Lung (tissue), 12 donors: Measurements from ENCODE around the gene THSD8. TPM values are rescaled to one million over a fixed set of nuclear protein-coding genes. Genes with fewer than 3 reads are reported as not detected.

ENCODE experiments used
- ATAC-seq: fragments of 200-7000 bp; cut with Tn5 transposase; one replicate; pipeline ENCODE4 v1.9.1; 2020; ENCODE audit warnings: moderate number of reproducible peaks; ENCODE audit not compliant: insufficient read depth, low FRiP score
- DNase-seq, 3 donors: peaks; one replicate each; pipeline ENCODE4 v3.0.0-alpha.2; 2013 to 2017
- H3K27ac ChIP-seq, 2 donors: one replicate each; pipeline ENCODE4 v1.5.1; 2013; ENCODE audit warnings: mild to moderate bottlenecking in 2 of 2, moderate library complexity in 2 of 2, control low read depth in 1 of 2, inconsistent platforms in 1 of 2, low read depth in 1 of 2, low read length in 1 of 2
- H3K27me3 ChIP-seq, 3 donors: one replicate each; pipeline ENCODE4 v1.5.1; 2013; ENCODE audit warnings: low read length in 2 of 3; ENCODE audit not compliant: control insufficient read depth in 3 of 3, insufficient read depth in 3 of 3
- H3K36me3 ChIP-seq, 4 donors: one replicate each; pipeline ENCODE4 v1.5.1; 2013; ENCODE audit warnings: low read length in 4 of 4, mild to moderate bottlenecking in 1 of 4, moderate library complexity in 1 of 4; ENCODE audit not compliant: control insufficient read depth in 4 of 4, insufficient read depth in 4 of 4
- H3K4me1 ChIP-seq, 5 donors: one replicate each; pipeline ENCODE4 v1.5.1; 2013; ENCODE audit warnings: low read length in 5 of 5, mild to moderate bottlenecking in 2 of 5, moderate library complexity in 1 of 5; ENCODE audit not compliant: control insufficient read depth in 5 of 5, insufficient read depth in 5 of 5
- H3K4me3 ChIP-seq: one replicate; pipeline ENCODE4 v1.5.1; 2013; ENCODE audit warnings: mild to moderate bottlenecking, control low read depth, moderate library complexity
- H3K9ac ChIP-seq, 2 donors: one replicate each; pipeline ENCODE4 v1.5.1; 2013; ENCODE audit warnings: low read length in 2 of 2, control low read depth in 1 of 2; ENCODE audit not compliant: insufficient read depth in 1 of 2
- H3K9me3 ChIP-seq, 4 donors: one replicate each; pipeline ENCODE4 v1.5.1; 2013; ENCODE audit warnings: low read length in 3 of 4, mild to moderate bottlenecking in 1 of 4, moderate library complexity in 1 of 4; ENCODE audit not compliant: control insufficient read depth in 4 of 4, insufficient read depth in 3 of 4
- WGBS, 2 donors: extraction: QIAGEN DNeasy Blood & Tissue Kit; methylation state at CpG; one replicate each; pipeline ENCODE4 v1.1.7; 2013; 5-methylcytosine and 5-hydroxymethylcytosine counted together
- polyA plus RNA-seq, 2 donors: library from polyadenylated mRNA; stranded (reverse); fragments of 200-250 nt; gene quantifications; one replicate each; pipeline ENCODE4 v1.2.1, GENCODE V29; 2013
- total RNA-seq, 2 donors: library from RNA; depleted of rRNA in 1 of 2; stranded (reverse); fragments of >200 nt in 1 of 2; gene quantifications; one replicate each; pipeline ENCODE4 v1.2.1, GENCODE V29; 2014 to 2021
- TF ChIP-seq, protein P1 (sequence below): IDR thresholded peaks from 2 replicates; pipeline ENCODE4 v1.5.1; 2012; ENCODE audit warnings: mild to moderate bottlenecking; ENCODE audit errors: control extremely low read depth, extremely low read depth
- donor health status: control.
- donor health status: control.
- donor health status: Bipolar disorder and iron deficiency.
- donor health status: healthy.
- donor health status: DM: yes; HTN: yes; CAD: no.

The THSD8 gene
- total and polyA plus RNA-seq, 4 donors: 0.10 to 6.2 (median 2.0) TPM

- peaks cover 0 to 69% (median 66%) of the 10 kb centered on the region in 3 donors for H3K27me3 ChIP-seq
- H3K9me3 ChIP-seq: peaks cover 0 to 4% (median 0%) of the 10 kb centered on the region in 4 donors
- no peak overlapping the region for H3K9ac ChIP-seq
- peak in 1 of 3 donors; percentile 14 for DNase-seq
- H3K4me3 ChIP-seq: no peak overlapping the region
- peaks cover 0 to 11% (median 0%) of the 10 kb centered on the region in 5 donors for H3K4me1 ChIP-seq
- H3K27ac ChIP-seq: no peak overlapping the region
- H3K36me3 ChIP-seq: no peaks in the 10 kb centered on the region
- 6 to 11% methylated on average over 39 of the region's 39 CpGs for WGBS, 2 donors
- TF ChIP-seq, protein P1, sequence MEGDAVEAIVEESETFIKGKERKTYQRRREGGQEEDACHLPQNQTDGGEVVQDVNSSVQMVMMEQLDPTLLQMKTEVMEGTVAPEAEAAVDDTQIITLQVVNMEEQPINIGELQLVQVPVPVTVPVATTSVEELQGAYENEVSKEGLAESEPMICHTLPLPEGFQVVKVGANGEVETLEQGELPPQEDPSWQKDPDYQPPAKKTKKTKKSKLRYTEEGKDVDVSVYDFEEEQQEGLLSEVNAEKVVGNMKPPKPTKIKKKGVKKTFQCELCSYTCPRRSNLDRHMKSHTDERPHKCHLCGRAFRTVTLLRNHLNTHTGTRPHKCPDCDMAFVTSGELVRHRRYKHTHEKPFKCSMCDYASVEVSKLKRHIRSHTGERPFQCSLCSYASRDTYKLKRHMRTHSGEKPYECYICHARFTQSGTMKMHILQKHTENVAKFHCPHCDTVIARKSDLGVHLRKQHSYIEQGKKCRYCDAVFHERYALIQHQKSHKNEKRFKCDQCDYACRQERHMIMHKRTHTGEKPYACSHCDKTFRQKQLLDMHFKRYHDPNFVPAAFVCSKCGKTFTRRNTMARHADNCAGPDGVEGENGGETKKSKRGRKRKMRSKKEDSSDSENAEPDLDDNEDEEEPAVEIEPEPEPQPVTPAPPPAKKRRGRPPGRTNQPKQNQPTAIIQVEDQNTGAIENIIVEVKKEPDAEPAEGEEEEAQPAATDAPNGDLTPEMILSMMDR: no peak
- no peak for ATAC-seq
These were observed 33.3 kb downstream of the THSD8 start for GRCh38 chr19:12834976-12835757.

- Histone ChIP-seq H3K9ac (no peak overlapping the region), H3K4me1 (peaks cover 0 to 13% (median 0%) of the 10 kb centered on the region in 5 donors), H3K27ac (no peak overlapping the region), H3K4me3 (no peak overlapping the region), H3K27me3 (peaks cover 0 to 75% (median 66%) of the 10 kb centered on the region in 3 donors), H3K36me3 (no peaks in the 10 kb centered on the region), H3K9me3 (peaks cover 0 to 4% (median 0%) of the 10 kb centered on the region in 4 donors)
- TF ChIP-seq, protein P1: no peak
- ATAC-seq (no peak), DNase-seq (no peak)
- WGBS, 2 donors: 5 to 9% methylated on average over 6 of the region's 6 CpGs
These were observed 34.6 kb downstream of the THSD8 start for GRCh38 chr19:12836529-12836863.

GRCh38 chr19:12837225-12837624, 35.4 kb downstream of the THSD8 start:
- Histone ChIP-seq H3K4me1 (peaks cover 0 to 13% (median 0%) of the 10 kb centered on the region in 5 donors), H3K4me3 (no peak overlapping the region), H3K27me3 (peaks cover 0 to 75% (median 66%) of the 10 kb centered on the region in 3 donors), H3K36me3 (no peaks in the 10 kb centered on the region), H3K27ac (no peak overlapping the region), H3K9me3 (peaks cover 0 to 4% (median 0%) of the 10 kb centered on the region in 4 donors), H3K9ac (no peak overlapping the region)
- ATAC-seq: no peak
- WGBS, 2 donors: 78 to 79% methylated on average over 4 of the region's 4 CpGs
- TF ChIP-seq, protein P1: no peak
- no peak for DNase-seq
